Breast epithelium (tissue), 4 donors: ENCODE results near the gene MAD1L1. TPM values are rescaled to one million over a fixed set of nuclear protein-coding genes. Genes with fewer than 3 reads are reported as not detected.

Source experiments
- DNase-seq, 2 donors: peaks; one replicate each; pipeline ENCODE4 v3.0.0-alpha.2; 2019; ENCODE audit warnings: low spot score in 2 of 2
- H3K27ac ChIP-seq, 2 donors: fragments of 200-600 bp; sonication (generic) in 1 of 2; one replicate each; pipeline ENCODE4 v1.5.1; 2016 to 2019; ENCODE audit warnings: mild to moderate bottlenecking in 1 of 2
- H3K27me3 ChIP-seq, 2 donors: fragments of 200-600 bp; sonication (generic) in 1 of 2; one replicate each; pipeline versions ENCODE4 v1.5.1 to v1.6.0; 2017 to 2019; ENCODE audit warnings: control low read depth in 1 of 2, mild to moderate bottlenecking in 1 of 2
- H3K36me3 ChIP-seq: fragments of 200-600 bp; one replicate; pipeline ENCODE4 v1.5.1; 2019
- H3K4me1 ChIP-seq, 2 donors: fragments of 200-600 bp; sonication (generic); one replicate each; pipeline ENCODE4 v1.5.1; 2016 to 2019; ENCODE audit warnings: control low read depth in 1 of 2
- H3K4me3 ChIP-seq, 3 donors: fragments of 200-600 bp; sonication (generic); 1 replicate in 2 of 3; 2 replicates in 1 of 3; pipeline ENCODE4 v1.5.1; 2016 to 2019; ENCODE audit warnings: mild to moderate bottlenecking in 3 of 3, moderate library complexity in 2 of 3
- H3K9me3 ChIP-seq, 2 donors: fragments of 200-600 bp; sonication (generic) in 1 of 2; one replicate each; pipeline ENCODE4 v1.5.1; 2016 to 2019; ENCODE audit warnings: control low read depth in 1 of 2
- CTCF ChIP-seq, 3 donors: fragments of 450-650 bp; IDR thresholded peaks; one replicate each; pipeline ENCODE4 v1.5.1; 2016 to 2017; ENCODE audit warnings: antibody characterized with exemption in 3 of 3, mild to moderate bottlenecking in 3 of 3, moderate library complexity in 3 of 3
- POLR2A ChIP-seq: fragments of 450-650 bp; IDR thresholded peaks from one replicate; pipeline ENCODE4 v1.6.1; 2016; ENCODE audit warnings: antibody characterized with exemption, mild to moderate bottlenecking, moderate library complexity
- POLR2AphosphoS5 ChIP-seq, 3 donors: sonication (generic); formaldehyde crosslinking; IDR thresholded peaks; one replicate each; pipeline ENCODE4 v1.6.1; 2017; ENCODE audit warnings: antibody characterized with exemption in 3 of 3
- intact Hi-C: fragments of 100-400 bp; cut with DNase I; formaldehyde crosslinking; loops from one replicate; pipeline ENCODE4 v1.15.1; 2023; ENCODE audit warnings: low total_unique reads
- total RNA-seq, 3 donors: library from RNA; depleted of rRNA; stranded (reverse); fragments of >200 nt; gene quantifications; one replicate each; pipeline ENCODE4 v1.1.0, GENCODE V29; 2016

The MAD1L1 gene
- total RNA-seq, 3 donors from 2014 or later, result 27.7 to 33.9 (median 28.8) TPM

DNA sequence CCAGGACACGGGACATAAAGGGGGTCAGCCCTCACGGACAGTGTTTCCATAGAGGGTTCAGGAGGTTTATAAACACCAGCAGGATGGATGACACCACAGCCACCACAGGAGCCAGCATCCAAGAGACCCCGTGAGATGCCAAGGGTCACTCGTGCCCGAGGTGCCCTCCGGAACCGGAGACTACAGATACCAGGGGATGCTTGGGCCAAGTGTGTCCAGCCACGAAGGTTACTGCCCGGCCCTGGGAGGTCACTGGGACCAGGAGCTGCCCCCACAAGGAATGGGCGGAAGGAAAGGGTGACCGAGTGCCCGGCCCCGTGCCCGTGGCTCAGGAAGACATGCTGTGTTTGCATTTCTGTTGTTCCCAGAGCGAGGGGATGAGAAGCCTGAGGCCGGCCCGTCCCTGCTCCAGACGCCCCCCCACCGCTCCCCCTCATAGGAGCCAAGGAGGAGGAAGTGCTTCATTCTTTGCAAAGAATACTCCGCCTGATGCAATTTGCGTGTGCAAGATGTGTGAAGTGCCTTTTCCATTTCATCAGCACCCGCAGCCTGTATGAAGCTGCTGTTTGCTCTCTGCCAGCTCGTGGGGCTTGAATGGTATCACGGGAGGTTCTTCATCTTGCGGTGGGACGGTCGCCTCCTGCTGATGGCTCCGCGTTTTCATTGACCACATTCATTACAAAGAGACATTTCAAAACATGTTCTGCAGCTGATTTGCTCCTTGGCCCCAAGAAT lies 386.2 kb downstream of the MAD1L1 start:
- no peak overlapping the region for H3K27ac ChIP-seq
- no peak overlapping the region for H3K4me3 ChIP-seq
- H3K36me3 ChIP-seq, result no peaks in the 10 kb centered on the region
- H3K9me3 ChIP-seq, result no peaks in the 10 kb centered on the region
- intact Hi-C loops, result no loop called here
- H3K4me1 ChIP-seq, result no peaks in the 10 kb centered on the region
- H3K27me3 ChIP-seq, result no peaks in the 10 kb centered on the region
- no peak for DNase-seq
- TF ChIP-seq POLR2A (no peak), POLR2AphosphoS5 (IDR thresholded peaks at IDR 0.05) (no peak), CTCF (IDR thresholded peaks at IDR 0.05) (no peak)

GRCh38 chr7:1845536-1846311 lies 387.0 kb downstream of the MAD1L1 start:
- no peaks in the 10 kb centered on the region for H3K9me3 ChIP-seq
- H3K27me3 ChIP-seq, result no peaks in the 10 kb centered on the region
- H3K4me1 ChIP-seq, result no peaks in the 10 kb centered on the region
- no peak overlapping the region for H3K27ac ChIP-seq
- H3K4me3 ChIP-seq, result no peak overlapping the region
- intact Hi-C loops, result no loop called here
- H3K36me3 ChIP-seq, result no peaks in the 10 kb centered on the region
- TF ChIP-seq POLR2A, result no peak
- DNase-seq, result peak in 1 of 2 donors; percentile 38

GRCh38 chr7:1844951-1845390 lies 387.8 kb downstream of the MAD1L1 start:
- intact Hi-C loops, result no loop called here
- no peak overlapping the region for H3K27ac ChIP-seq
- TF ChIP-seq POLR2A (no peak), POLR2AphosphoS5 (IDR thresholded peaks at IDR 0.05) (no peak), CTCF (IDR thresholded peaks at IDR 0.05) (no peak)
- H3K36me3 ChIP-seq, result no peaks in the 10 kb centered on the region
- H3K4me1 ChIP-seq, result no peaks in the 10 kb centered on the region
- no peak for DNase-seq
- no peaks in the 10 kb centered on the region for H3K9me3 ChIP-seq
- H3K27me3 ChIP-seq, result no peaks in the 10 kb centered on the region
- H3K4me3 ChIP-seq, result no peak overlapping the region

DNA sequence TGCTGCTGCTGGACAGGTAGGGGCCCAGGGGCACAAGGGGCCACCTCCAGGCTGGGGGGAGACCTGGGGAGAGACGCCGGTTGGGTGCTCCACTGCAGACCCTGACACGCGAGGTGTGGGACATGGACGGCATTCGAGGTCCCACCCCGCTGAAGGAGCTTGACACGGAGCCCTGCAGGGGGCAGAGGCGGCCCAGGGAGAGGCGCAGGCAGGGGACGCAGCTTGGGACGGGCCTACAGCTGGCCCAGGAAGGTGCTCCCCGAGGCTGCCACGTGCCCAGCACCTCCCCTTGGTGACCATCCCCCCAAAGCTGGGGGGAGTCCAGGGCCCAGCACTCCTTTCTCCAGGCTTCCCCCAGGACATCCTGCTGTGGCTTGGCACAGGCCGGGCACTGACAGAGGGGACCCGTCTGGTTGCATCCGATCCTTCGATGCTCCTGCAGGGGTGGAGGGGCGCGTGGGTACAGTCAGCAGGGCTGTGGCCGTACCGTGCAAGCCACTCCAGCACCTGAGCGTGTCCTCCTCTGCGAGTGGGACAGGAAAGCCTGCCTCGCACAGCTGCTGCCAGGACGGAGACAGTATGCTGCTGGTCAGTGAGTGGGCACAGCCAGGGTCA lies 388.3 kb downstream of the MAD1L1 start:
- intact Hi-C loops, result no loop called here
- TF ChIP-seq POLR2AphosphoS5 (IDR thresholded peaks at IDR 0.05) (no peak), POLR2A (no peak), CTCF (IDR thresholded peaks at IDR 0.05) (no peak)
- Histone ChIP-seq H3K4me3 (no peak overlapping the region), H3K4me1 (no peaks in the 10 kb centered on the region), H3K9me3 (no peaks in the 10 kb centered on the region), H3K36me3 (no peaks in the 10 kb centered on the region), H3K27ac (no peak overlapping the region), H3K27me3 (no peaks in the 10 kb centered on the region)
- peak in 1 of 2 donors; percentile 48 for DNase-seq

- Histone ChIP-seq H3K36me3 (no peaks in the 10 kb centered on the region), H3K9me3 (peaks cover 0 to 2% of the 10 kb centered on the region in 2 donors), H3K4me3 (no peak overlapping the region), H3K4me1 (no peaks in the 10 kb centered on the region), H3K27me3 (no peaks in the 10 kb centered on the region), H3K27ac (no peak overlapping the region)
- intact Hi-C loops, result no loop called here
- no peak for DNase-seq
- no peak for TF ChIP-seq POLR2A
- TF ChIP-seq POLR2AphosphoS5 (IDR thresholded peaks at IDR 0.05), result no peak
- no peak for TF ChIP-seq CTCF (IDR thresholded peaks at IDR 0.05)
Observed at GRCh38 chr7:1843921-1844335, 388.8 kb downstream of the MAD1L1 start.
